Hematopoietic multipotent progenitor cell (in vitro differentiated cells): ENCODE measurements around the gene F13A1. TPM values are rescaled to one million over a fixed set of nuclear protein-coding genes. Genes with fewer than 3 reads are reported as not detected.

Experiments used
- DNase-seq, 3 donors: peaks; one replicate each; pipeline ENCODE4 v3.0.0-alpha.2; 2011 to 2015; ENCODE audit warnings: low read depth in 2 of 3, low spot score in 2 of 3
- total RNA-seq: library from RNA; depleted of rRNA; stranded (reverse); fragments of >200 nt; gene quantifications from one replicate; pipeline ENCODE4 v1.2.3, GENCODE V29; 2012

F13A1 gene
- total RNA-seq, result 5.9 TPM

- peak in 1 of 3 donors; percentile 35 for DNase-seq
Measured at GRCh38 chr6:6319952-6320811, at the start of gene F13A1. F13A1 (minus strand) TSS chr6:6320662; CDS start chr6:6318664, 1,998 bp downstream.

GRCh38 chr6:6368684-6369052 lies 48.2 kb upstream of the F13A1 start:
- no peak for DNase-seq

GRCh38 chr6:6368040-6368683 lies 47.7 kb upstream of the F13A1 start:
- no peak for DNase-seq

GRCh38 chr6:6366803-6367202 lies 46.3 kb upstream of the F13A1 start:
- DNase-seq, result no peak

GRCh38 chr6:6365242-6365641 lies 44.8 kb upstream of the F13A1 start:
- no peak for DNase-seq

GRCh38 chr6:6362056-6362840 lies 41.8 kb upstream of the F13A1 start:
- no peak for DNase-seq

- no peak for DNase-seq
Measured at GRCh38 chr6:6357530-6357929, 37.1 kb upstream of the F13A1 start.

GRCh38 chr6:6357032-6357431 lies 36.6 kb upstream of the F13A1 start:
- no peak for DNase-seq

GRCh38 chr6:6352772-6353171 lies 32.3 kb upstream of the F13A1 start:
- no peak for DNase-seq

GRCh38 chr6:6351511-6352025 lies 31.1 kb upstream of the F13A1 start:
- peak in 1 of 3 donors; percentile 58 for DNase-seq

- no peak for DNase-seq
Measured at GRCh38 chr6:6350696-6351095, 30.2 kb upstream of the F13A1 start.

GRCh38 chr6:6348256-6348655 lies 27.8 kb upstream of the F13A1 start:
- DNase-seq, result peak in 2 of 3 donors; percentile 29 to 63

- no peak for DNase-seq
Measured at GRCh38 chr6:6346427-6347023, 26.1 kb upstream of the F13A1 start.

- peak in 2 of 3 donors; percentile 36 to 55 for DNase-seq
Measured at GRCh38 chr6:6333501-6333900, 13.0 kb upstream of the F13A1 start.

- no peak for DNase-seq
Measured at GRCh38 chr6:6332811-6333244, 12.4 kb upstream of the F13A1 start.

GRCh38 chr6:6331946-6332601 lies 11.6 kb upstream of the F13A1 start:
- DNase-seq, result peak in 1 of 3 donors; percentile 55

- no peak for DNase-seq
Measured at GRCh38 chr6:6331393-6331792, 10.9 kb upstream of the F13A1 start.

- no peak for DNase-seq
Measured at GRCh38 chr6:6330407-6330806, 9.9 kb upstream of the F13A1 start.

GRCh38 chr6:6328451-6328850 lies 8.0 kb upstream of the F13A1 start:
- DNase-seq, result no peak

GRCh38 chr6:6323352-6323751 lies 2.9 kb upstream of the F13A1 start:
- no peak for DNase-seq
